Measurements from ENCODE around the gene RAPSN. TPM values are rescaled to one million over a fixed set of nuclear protein-coding genes. Genes with fewer than 3 reads are reported as not detected.
A peak's percentile ranks its signal among the peaks of the same experiment; 100 is the strongest.

Gene RAPSN
- not detected in 2 replicates for total RNA-seq (2014; rRNA removed; shearing (Covaris generic))

GRCh38 chr11:47448566-47449427 is at the start of gene RAPSN:
TSS of gene RAPSN (minus strand) at chr11:47449136. CDS start at chr11:47448964, 172 bp downstream.
- no peak for DNase-seq (ENCODE audit: low read depth)

- no peak for DNase-seq (ENCODE audit: low read depth)
Observed at GRCh38 chr11:47498149-47498548, 49.2 kb upstream of the RAPSN start.

- no peak for DNase-seq (ENCODE audit: low read depth)
Observed at GRCh38 chr11:47496808-47497207, 47.9 kb upstream of the RAPSN start.

GRCh38 chr11:47495856-47496217 is 46.9 kb upstream of the RAPSN start:
- DNase-seq (ENCODE audit: low read depth) = no peak

- no peak for DNase-seq (ENCODE audit: low read depth)
Observed at GRCh38 chr11:47495011-47495855, 46.3 kb upstream of the RAPSN start.

- no peak for DNase-seq (ENCODE audit: low read depth)
Observed at GRCh38 chr11:47489395-47489755, 40.4 kb upstream of the RAPSN start.

GRCh38 chr11:47488674-47489394 is 39.9 kb upstream of the RAPSN start:
- DNase-seq (ENCODE audit: low read depth) = no peak

GRCh38 chr11:47488111-47488510 is 39.2 kb upstream of the RAPSN start:
- no peak for DNase-seq (ENCODE audit: low read depth)

GRCh38 chr11:47487421-47487820 is 38.5 kb upstream of the RAPSN start:
- no peak for DNase-seq (ENCODE audit: low read depth)

GRCh38 chr11:47485107-47485506 is 36.2 kb upstream of the RAPSN start:
- DNase-seq (ENCODE audit: low read depth) = no peak

- DNase-seq (ENCODE audit: low read depth) = no peak
Observed at GRCh38 chr11:47483457-47483856, 34.5 kb upstream of the RAPSN start.

- no peak for DNase-seq (ENCODE audit: low read depth)
Observed at GRCh38 chr11:47480762-47481161, 31.8 kb upstream of the RAPSN start.

GRCh38 chr11:47478651-47479329 is 29.9 kb upstream of the RAPSN start:
- DNase-seq (ENCODE audit: low read depth) = no peak

GRCh38 chr11:47477753-47478152 is 28.8 kb upstream of the RAPSN start:
- DNase-seq (ENCODE audit: low read depth) = no peak

GRCh38 chr11:47477323-47477722 is 28.4 kb upstream of the RAPSN start:
- peak; percentile 60 for DNase-seq (ENCODE audit: low read depth)

- no peak for DNase-seq (ENCODE audit: low read depth)
Observed at GRCh38 chr11:47470671-47471070, 21.7 kb upstream of the RAPSN start.

- no peak for DNase-seq (ENCODE audit: low read depth)
Observed at GRCh38 chr11:47469361-47470179, 20.6 kb upstream of the RAPSN start.

GRCh38 chr11:47468598-47469214 is 19.8 kb upstream of the RAPSN start:
- DNase-seq (ENCODE audit: low read depth) = no peak

GRCh38 chr11:47467357-47467756 is 18.4 kb upstream of the RAPSN start:
- no peak for DNase-seq (ENCODE audit: low read depth)

GRCh38 chr11:47466701-47467250 is 17.8 kb upstream of the RAPSN start:
- DNase-seq (ENCODE audit: low read depth) = peak; percentile 63
